Neural cell (in vitro differentiated cells): Measurements from ENCODE around the gene RNLS. TPM values are rescaled to one million over a fixed set of nuclear protein-coding genes. Genes with fewer than 3 reads are reported as not detected.

ENCODE experiments used
- H2AFZ ChIP-seq: fragments of 200-600, 300-800 bp; sonication (generic), shearing (Covaris generic); 2 replicates; pipeline ENCODE4 v1.6.0; 2014; ENCODE audit warnings: low read depth, mild to moderate bottlenecking, antibody characterized with exemption, low read length, moderate library complexity
- H3F3A ChIP-seq: fragments of 200-600 bp; shearing (Covaris generic); 2 replicates; pipeline ENCODE4 v1.6.1; 2016; ENCODE audit warnings: mild to moderate bottlenecking, moderate library complexity, mixed read lengths, antibody characterized with exemption, low read length; ENCODE audit not compliant: insufficient read depth, poor library complexity, severe bottlenecking
- H3K27ac ChIP-seq: fragments of 200-600, 300-800 bp; sonication (generic), shearing (Covaris generic); 2 replicates; pipeline ENCODE4 v1.5.1; 2014; ENCODE audit warnings: mild to moderate bottlenecking, low read length, moderate library complexity
- H3K27me3 ChIP-seq: fragments of 300-800, 200-600 bp; sonication (generic), shearing (Covaris generic); 2 replicates; pipeline ENCODE4 v1.6.0; 2014; ENCODE audit warnings: mild to moderate bottlenecking, low read depth, low read length, moderate library complexity; ENCODE audit not compliant: insufficient read depth
- H3K36me3 ChIP-seq: fragments of 300-800, 200-600 bp; sonication (generic), shearing (Covaris generic); 2 replicates; pipeline ENCODE4 v1.5.1; 2014; ENCODE audit warnings: mild to moderate bottlenecking, antibody characterized with exemption, low read length, moderate library complexity; ENCODE audit not compliant: insufficient read depth
- H3K4me2 ChIP-seq: fragments of 300-800, 200-600 bp; sonication (generic), shearing (Covaris generic); 2 replicates; pipeline ENCODE4 v1.6.0; 2014; ENCODE audit warnings: mild to moderate bottlenecking, low read length
- H3K4me3 ChIP-seq: fragments of 300-800, 200-600 bp; sonication (generic), shearing (Covaris generic); 2 replicates; pipeline ENCODE4 v1.5.1; 2014; ENCODE audit warnings: mild to moderate bottlenecking, low read length, moderate library complexity
- H3K79me2 ChIP-seq: fragments of 200-600 bp; shearing (Covaris generic); replicated peaks from 2 replicates; pipeline ENCODE4 v1.6.0; 2014; ENCODE audit warnings: mild to moderate bottlenecking, low read length, moderate library complexity; ENCODE audit not compliant: insufficient read depth
- H3K9ac ChIP-seq: fragments of 300-800, 200-600 bp; sonication (generic), shearing (Covaris generic); 2 replicates; pipeline ENCODE4 v1.6.1; 2016; ENCODE audit warnings: mild to moderate bottlenecking, low read length, mixed read lengths
- H3K9me2 ChIP-seq: fragments of 200-600 bp; shearing (Covaris generic); 2 replicates; pipeline ENCODE4 v1.6.1; 2016; ENCODE audit warnings: mild to moderate bottlenecking, low read length, mixed read lengths; ENCODE audit not compliant: insufficient read depth
- H3K9me3 ChIP-seq: fragments of 200-600, 300-800 bp; sonication (generic), shearing (Covaris generic); 2 replicates; pipeline ENCODE4 v1.6.1; 2016; ENCODE audit warnings: mild to moderate bottlenecking, mixed run types, low read length, moderate library complexity, mixed read lengths
- H4K20me1 ChIP-seq: fragments of 200-600 bp; shearing (Covaris generic); 2 replicates; pipeline ENCODE4 v1.6.1; 2016; ENCODE audit warnings: mild to moderate bottlenecking, mixed run types; ENCODE audit not compliant: insufficient read depth
- CTCF ChIP-seq: fragments of 450-650 bp; IDR thresholded peaks from 2 replicates; pipeline ENCODE4 v1.5.1; 2014; ENCODE audit warnings: antibody characterized with exemption, mild to moderate bottlenecking, moderate library complexity; ENCODE audit not compliant: poor library complexity, severe bottlenecking
- EP300 ChIP-seq: fragments of 450-650 bp; conservative IDR thresholded peaks from 2 replicates; pipeline ENCODE4 v1.6.1; 2014; ENCODE audit warnings: antibody characterized with exemption, mild to moderate bottlenecking, moderate library complexity; ENCODE audit not compliant: poor library complexity, severe bottlenecking
- EZH2 ChIP-seq: fragments of 200-600, 300-800 bp; shearing (Covaris generic), sonication (generic); IDR thresholded peaks from 2 replicates; pipeline ENCODE4 v1.6.1; 2014; ENCODE audit warnings: antibody characterized with exemption, low read length, borderline replicate concordance, mild to moderate bottlenecking; ENCODE audit not compliant: insufficient read depth, poor library complexity, severe bottlenecking
- MXI1 ChIP-seq: fragments of 450-650 bp; conservative IDR thresholded peaks from 2 replicates; pipeline ENCODE4 v1.6.1; 2014; ENCODE audit warnings: antibody characterized with exemption, mild to moderate bottlenecking; ENCODE audit not compliant: poor library complexity, severe bottlenecking
- POLR2AphosphoS5 ChIP-seq: IDR thresholded peaks from 2 replicates; pipeline ENCODE4 v1.6.1; 2012
- RAD21 ChIP-seq: fragments of 450-650 bp; conservative IDR thresholded peaks from 2 replicates; pipeline ENCODE4 v1.6.1; 2014; ENCODE audit warnings: antibody characterized with exemption, mild to moderate bottlenecking, moderate library complexity
- REST ChIP-seq: IDR thresholded peaks from 2 replicates; pipeline ENCODE4 v1.6.1; 2012; ENCODE audit warnings: borderline replicate concordance
- SMC3 ChIP-seq: fragments of 450-650 bp; conservative IDR thresholded peaks from 2 replicates; pipeline ENCODE4 v1.6.1; 2014; ENCODE audit warnings: antibody characterized with exemption, mild to moderate bottlenecking, moderate library complexity; ENCODE audit not compliant: poor library complexity
- TAF1 ChIP-seq: IDR thresholded peaks from 2 replicates; pipeline ENCODE4 v1.6.1; 2012; ENCODE audit warnings: low read depth
- polyA plus RNA-seq: library from polyadenylated mRNA; depleted of rRNA; stranded (reverse); fragments of >200 nt; gene quantifications from 2 replicates; pipeline ENCODE4 v1.2.3, GENCODE V29; 2014

The RNLS gene
- polyA plus RNA-seq, 1 donor from 2014 or later: 0.20 TPM

- Histone ChIP-seq H2AFZ (no peak overlapping the region), H3K9me2 (no peaks in the 10 kb centered on the region)
- TF ChIP-seq TAF1: no peak
- no peak for TF ChIP-seq POLR2AphosphoS5
- no peak for TF ChIP-seq CTCF
- no peak for TF ChIP-seq MXI1
- TF ChIP-seq RAD21: no peak
- TF ChIP-seq REST: no peak
- no peak for TF ChIP-seq EZH2
- TF ChIP-seq SMC3: no peak
- no peak for TF ChIP-seq EP300
These were observed 119.3 kb downstream of the RNLS start for GRCh38 chr10:88463811-88464210.

GRCh38 chr10:88461426-88461825 is 121.7 kb downstream of the RNLS start:
- Histone ChIP-seq H3F3A (no peaks in the 10 kb centered on the region), H3K27ac (no peak overlapping the region), H3K36me3 (no peaks in the 10 kb centered on the region), H3K9me2 (no peaks in the 10 kb centered on the region), H3K9me3 (no peaks in the 10 kb centered on the region), H3K27me3 (no peaks in the 10 kb centered on the region), H3K79me2 (no peaks in the 10 kb centered on the region), H4K20me1 (no peaks in the 10 kb centered on the region), H3K9ac (no peak overlapping the region), H3K4me2 (no peak overlapping the region), H2AFZ (no peak overlapping the region), H3K4me3 (no peak overlapping the region)
- TF ChIP-seq EP300 (no peak), EZH2 (no peak), CTCF (no peak), MXI1 (no peak), TAF1 (no peak), REST (no peak), POLR2AphosphoS5 (no peak)

More at GRCh38 chr10:88463811-88464210, 119.3 kb downstream of the RNLS start:
- no peak overlapping the region for H3K4me2 ChIP-seq
- H3F3A ChIP-seq: no peaks in the 10 kb centered on the region
- H4K20me1 ChIP-seq: no peaks in the 10 kb centered on the region
- no peaks in the 10 kb centered on the region for H3K9me3 ChIP-seq
- H3K4me3 ChIP-seq: no peak overlapping the region
- no peaks in the 10 kb centered on the region for H3K27me3 ChIP-seq
- no peak overlapping the region for H3K27ac ChIP-seq
- no peaks in the 10 kb centered on the region for H3K36me3 ChIP-seq
- H3K79me2 ChIP-seq: no peaks in the 10 kb centered on the region
- H3K9ac ChIP-seq: no peak overlapping the region
